D341Med (cell line): ENCODE measurements around the gene SLC16A4.

Experiments used
- DNase-seq: peaks from one replicate; pipeline ENCODE4 v3.0.0; 2012; ENCODE audit warnings: low spot score

Gene SLC16A4

DNA sequence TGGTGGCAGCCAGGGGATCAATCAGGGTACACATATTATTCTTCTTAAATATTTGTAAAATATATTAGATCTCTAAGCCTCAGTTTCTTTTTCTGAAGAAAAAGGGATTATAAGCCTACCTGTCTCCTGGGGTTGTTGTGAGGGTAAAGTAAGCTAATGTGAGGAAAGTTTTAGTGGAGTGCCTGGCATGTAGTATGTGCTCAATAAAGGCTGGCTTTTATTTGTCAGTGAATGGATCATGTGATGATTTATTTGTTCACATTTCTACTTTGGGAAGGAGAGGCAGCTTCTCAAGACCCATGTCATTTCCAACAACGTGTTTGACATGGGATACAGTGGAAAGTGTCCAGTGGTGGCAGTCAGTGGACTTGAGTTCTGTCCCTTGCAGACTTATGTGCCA, 64.0 kb downstream of the SLC16A4 start:
- no peak for DNase-seq

DNA sequence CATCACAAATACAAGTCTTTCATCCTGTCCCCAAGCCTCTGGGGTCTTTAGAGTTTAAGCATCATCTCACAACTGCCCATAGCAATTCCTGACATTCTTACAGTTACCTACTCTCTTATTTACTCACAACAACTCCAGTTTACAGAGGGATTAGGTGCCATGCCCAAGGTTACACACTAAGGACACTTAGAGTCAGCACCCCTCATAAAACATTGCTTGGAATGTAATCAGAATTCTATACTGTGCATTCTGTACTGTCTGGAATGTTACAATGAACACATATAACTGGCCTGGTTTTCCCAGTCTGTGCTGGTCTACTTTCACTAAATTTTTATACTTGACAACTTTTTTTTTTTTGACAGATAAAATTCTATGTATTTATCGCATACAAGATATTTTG, 66.2 kb downstream of the SLC16A4 start:
- no peak for DNase-seq

DNA sequence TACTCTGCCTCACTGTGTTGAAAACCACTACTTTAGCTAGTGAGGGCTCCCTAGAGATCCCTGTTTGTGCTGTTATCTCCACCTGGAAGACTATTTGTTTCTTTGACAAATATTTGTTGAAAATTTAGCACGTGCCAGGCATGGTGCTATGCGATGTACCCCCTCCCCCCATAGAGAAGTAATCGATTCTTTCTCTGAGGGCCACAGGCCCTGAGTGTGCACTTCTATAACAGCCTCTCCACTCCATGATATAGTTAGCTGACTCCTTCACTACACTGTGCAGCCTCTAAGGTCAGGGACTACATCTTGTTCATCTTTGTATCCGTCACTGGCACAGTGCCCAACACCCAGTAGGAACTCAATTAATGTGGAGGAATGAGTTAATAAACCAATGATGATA, 69.0 kb downstream of the SLC16A4 start:
- no peak for DNase-seq

DNA sequence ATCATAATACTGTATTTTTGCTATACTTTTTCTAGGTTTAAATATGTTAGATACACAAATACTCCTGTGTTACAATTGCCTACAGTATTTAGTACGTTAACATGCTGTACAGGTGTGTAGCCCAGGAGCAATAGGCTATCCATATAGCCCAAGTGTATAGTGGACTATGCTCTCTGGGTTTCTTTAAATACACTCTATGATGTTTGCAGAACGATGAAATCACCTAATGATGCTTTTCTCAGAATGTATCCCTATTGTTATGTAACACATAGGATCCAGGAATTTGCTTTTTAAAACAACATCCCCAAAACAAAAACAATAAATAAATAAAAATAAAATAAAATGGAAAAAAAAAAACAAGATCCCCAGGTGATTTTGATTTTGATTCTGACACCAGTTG, 69.8 kb downstream of the SLC16A4 start:
- DNase-seq: no peak

DNA sequence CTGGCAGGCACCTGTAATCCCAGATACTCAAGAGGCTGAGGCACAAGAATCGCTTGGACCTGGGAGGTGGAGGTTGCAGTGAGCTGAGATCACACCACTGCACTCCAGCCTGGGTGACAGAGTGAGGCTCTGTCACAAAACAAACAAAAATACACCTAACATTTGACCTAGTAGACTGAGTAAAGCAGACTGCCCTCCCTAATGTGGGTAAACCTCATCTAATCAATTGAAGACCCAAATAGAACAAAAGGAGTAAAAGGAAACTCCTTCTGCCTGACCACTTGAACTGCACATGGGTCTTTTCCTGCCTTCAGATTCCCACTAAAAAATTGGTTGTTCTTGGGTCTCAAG, 70.7 kb downstream of the SLC16A4 start:
- DNase-seq: no peak

DNA sequence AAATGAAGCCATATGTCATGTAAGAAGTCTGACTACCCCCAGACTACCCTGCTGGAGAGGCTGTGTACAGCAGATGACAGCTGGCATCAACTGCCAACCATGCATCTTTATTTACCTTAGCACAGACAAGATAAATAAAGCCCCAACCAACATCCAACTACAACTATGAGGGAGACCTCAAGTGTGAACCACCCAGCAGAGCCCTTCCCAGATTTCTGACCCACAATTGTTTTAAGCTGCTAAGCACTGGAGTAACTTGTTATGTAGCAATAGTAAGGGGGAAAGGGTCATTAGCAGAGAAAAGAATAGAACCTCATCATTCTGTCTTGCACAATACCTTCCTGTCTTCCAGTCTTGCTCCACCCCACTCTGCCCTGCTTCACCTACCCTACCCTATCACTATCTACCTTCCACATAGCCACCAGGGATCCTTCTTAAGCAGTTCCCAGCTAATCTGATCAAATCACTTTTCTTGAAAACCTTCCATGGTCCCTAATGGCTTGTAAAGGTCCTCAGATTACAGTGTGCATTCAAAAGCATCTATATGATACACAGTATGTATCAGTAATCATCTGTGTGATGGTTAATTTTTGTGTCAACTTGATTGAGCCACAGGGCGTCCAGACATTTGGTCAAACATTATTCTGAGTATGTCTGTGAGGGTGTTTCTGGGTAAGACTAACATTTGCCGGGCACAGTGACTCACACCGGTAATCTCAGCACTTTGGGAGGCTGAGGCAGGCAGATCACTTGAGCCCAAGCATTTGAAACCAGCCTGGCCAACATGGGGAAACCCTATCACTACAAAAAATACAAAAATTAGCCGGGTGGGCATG, 71.3 kb downstream of the SLC16A4 start:
- DNase-seq: no peak

DNA sequence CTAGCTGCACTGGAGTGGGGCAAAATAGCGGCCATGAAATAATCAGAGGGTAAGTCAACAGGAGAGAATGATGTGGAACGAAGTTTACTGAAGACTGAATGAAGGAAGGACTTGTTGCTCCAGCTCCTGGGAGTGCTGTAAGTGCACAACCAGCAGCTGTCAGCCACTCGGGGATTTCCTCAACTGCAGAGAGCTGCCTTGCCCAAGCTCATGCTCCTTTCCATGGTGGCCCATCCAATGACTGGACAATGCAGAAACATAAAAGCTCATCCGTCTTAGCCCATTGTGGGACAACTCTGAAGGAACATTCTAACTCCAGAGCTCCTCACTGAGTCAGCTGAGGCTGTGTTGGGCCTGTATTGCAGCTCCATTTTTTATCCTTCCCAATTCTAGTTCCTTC, 72.8 kb downstream of the SLC16A4 start:
- DNase-seq: no peak

DNA sequence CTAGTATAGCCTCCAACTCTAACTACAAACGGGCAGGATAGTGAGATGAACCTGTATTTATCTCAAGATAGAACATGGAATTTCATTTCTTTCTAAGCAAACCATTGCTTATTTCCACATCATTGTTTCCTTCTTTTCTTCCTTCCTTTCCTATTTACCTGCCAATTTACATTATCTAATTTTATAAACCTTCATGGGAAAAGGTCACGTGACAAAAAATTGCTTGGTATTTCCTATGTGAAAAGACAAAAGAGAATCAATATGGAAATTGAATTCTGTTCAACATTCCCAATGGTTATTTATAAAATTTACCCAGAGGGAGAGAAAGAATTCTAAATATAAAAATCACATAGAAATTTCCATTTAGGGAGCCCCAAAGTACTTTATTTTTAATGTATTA, 74.1 kb downstream of the SLC16A4 start:
- no peak for DNase-seq
